Liver (tissue), 3 donors: ENCODE measurements around the gene VIPR2.

Experiments
- FOXA2 ChIP-seq: IDR thresholded peaks from 2 replicates; pipeline ENCODE4 v1.6.1; 2016; ENCODE audit warnings: antibody characterized with exemption
- JUND ChIP-seq, 2 donors: IDR thresholded peaks; 2 replicates each; pipeline ENCODE4 v1.6.1; 2016; ENCODE audit warnings: antibody characterized with exemption in 2 of 2
- RAD21 ChIP-seq, 2 donors: IDR thresholded peaks; 2 replicates each; pipeline ENCODE4 v1.6.1; 2016; ENCODE audit warnings: antibody characterized with exemption in 2 of 2, mild to moderate bottlenecking in 2 of 2
- SP1 ChIP-seq: IDR thresholded peaks from 2 replicates; pipeline ENCODE4 v1.6.1; 2018; ENCODE audit warnings: antibody characterized with exemption, mild to moderate bottlenecking
- YY1 ChIP-seq: IDR thresholded peaks from 2 replicates; pipeline ENCODE4 v1.6.1; 2016; ENCODE audit warnings: antibody characterized with exemption, mild to moderate bottlenecking
- TF ChIP-seq, protein P1 (sequence below): fragments of 150-350 bp; IDR thresholded peaks from 2 replicates; pipeline ENCODE4 v1.5.1; 2017; ENCODE audit warnings: improper control_type of control experiment, low read depth, low read length; ENCODE audit not compliant: missing input control
- TF ChIP-seq, protein P2 (sequence below): IDR thresholded peaks from 2 replicates; pipeline ENCODE4 v1.6.1; 2016; ENCODE audit warnings: antibody characterized with exemption
- TF ChIP-seq, protein P3 (sequence below): IDR thresholded peaks from 2 replicates; pipeline ENCODE4 v1.6.1; 2016; ENCODE audit warnings: antibody characterized with exemption, mild to moderate bottlenecking
- donor health status: healthy.
- donor health status: healthy.

DNA sequence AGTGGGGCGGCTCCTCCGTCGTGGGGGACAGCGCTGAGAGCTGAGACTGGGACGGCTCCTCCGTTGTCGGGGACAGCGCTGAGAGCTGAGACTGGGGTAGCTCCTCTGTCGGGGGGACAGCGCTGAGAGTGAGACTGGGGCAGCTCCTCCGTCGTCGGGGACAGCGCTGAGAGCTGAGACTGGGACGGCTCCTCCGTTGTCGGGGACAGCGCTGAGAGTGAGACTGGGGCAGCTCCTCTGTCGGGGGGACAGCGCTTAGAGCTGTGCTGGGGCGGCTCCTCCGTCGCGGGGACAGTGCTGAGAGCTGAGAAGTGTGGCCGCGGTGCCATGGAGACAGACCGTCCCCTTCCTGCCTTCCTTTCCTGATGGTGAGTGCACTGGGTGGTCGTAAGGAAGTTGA lies 151.9 kb downstream of the VIPR2 start:
- TF ChIP-seq, protein P1, sequence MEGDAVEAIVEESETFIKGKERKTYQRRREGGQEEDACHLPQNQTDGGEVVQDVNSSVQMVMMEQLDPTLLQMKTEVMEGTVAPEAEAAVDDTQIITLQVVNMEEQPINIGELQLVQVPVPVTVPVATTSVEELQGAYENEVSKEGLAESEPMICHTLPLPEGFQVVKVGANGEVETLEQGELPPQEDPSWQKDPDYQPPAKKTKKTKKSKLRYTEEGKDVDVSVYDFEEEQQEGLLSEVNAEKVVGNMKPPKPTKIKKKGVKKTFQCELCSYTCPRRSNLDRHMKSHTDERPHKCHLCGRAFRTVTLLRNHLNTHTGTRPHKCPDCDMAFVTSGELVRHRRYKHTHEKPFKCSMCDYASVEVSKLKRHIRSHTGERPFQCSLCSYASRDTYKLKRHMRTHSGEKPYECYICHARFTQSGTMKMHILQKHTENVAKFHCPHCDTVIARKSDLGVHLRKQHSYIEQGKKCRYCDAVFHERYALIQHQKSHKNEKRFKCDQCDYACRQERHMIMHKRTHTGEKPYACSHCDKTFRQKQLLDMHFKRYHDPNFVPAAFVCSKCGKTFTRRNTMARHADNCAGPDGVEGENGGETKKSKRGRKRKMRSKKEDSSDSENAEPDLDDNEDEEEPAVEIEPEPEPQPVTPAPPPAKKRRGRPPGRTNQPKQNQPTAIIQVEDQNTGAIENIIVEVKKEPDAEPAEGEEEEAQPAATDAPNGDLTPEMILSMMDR = no peak
- TF ChIP-seq YY1 = no peak
- TF ChIP-seq FOXA2 = no peak
- no peak for TF ChIP-seq JUND (IDR thresholded peaks at IDR 0.05)
- TF ChIP-seq, protein P2, sequence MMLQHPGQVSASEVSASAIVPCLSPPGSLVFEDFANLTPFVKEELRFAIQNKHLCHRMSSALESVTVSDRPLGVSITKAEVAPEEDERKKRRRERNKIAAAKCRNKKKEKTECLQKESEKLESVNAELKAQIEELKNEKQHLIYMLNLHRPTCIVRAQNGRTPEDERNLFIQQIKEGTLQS = no peak
- TF ChIP-seq, protein P3, sequence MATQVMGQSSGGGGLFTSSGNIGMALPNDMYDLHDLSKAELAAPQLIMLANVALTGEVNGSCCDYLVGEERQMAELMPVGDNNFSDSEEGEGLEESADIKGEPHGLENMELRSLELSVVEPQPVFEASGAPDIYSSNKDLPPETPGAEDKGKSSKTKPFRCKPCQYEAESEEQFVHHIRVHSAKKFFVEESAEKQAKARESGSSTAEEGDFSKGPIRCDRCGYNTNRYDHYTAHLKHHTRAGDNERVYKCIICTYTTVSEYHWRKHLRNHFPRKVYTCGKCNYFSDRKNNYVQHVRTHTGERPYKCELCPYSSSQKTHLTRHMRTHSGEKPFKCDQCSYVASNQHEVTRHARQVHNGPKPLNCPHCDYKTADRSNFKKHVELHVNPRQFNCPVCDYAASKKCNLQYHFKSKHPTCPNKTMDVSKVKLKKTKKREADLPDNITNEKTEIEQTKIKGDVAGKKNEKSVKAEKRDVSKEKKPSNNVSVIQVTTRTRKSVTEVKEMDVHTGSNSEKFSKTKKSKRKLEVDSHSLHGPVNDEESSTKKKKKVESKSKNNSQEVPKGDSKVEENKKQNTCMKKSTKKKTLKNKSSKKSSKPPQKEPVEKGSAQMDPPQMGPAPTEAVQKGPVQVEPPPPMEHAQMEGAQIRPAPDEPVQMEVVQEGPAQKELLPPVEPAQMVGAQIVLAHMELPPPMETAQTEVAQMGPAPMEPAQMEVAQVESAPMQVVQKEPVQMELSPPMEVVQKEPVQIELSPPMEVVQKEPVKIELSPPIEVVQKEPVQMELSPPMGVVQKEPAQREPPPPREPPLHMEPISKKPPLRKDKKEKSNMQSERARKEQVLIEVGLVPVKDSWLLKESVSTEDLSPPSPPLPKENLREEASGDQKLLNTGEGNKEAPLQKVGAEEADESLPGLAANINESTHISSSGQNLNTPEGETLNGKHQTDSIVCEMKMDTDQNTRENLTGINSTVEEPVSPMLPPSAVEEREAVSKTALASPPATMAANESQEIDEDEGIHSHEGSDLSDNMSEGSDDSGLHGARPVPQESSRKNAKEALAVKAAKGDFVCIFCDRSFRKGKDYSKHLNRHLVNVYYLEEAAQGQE = no peak
- no peak for TF ChIP-seq SP1
- no peak for TF ChIP-seq RAD21 (IDR thresholded peaks at IDR 0.05)
